Liver (tissue), 9 donors: Measurements from ENCODE around the gene ATP12A. TPM values are rescaled to one million over a fixed set of nuclear protein-coding genes. Genes with fewer than 3 reads are reported as not detected.

Source experiments
- DNase-seq: peaks from one replicate; pipeline ENCODE4 v3.0.0-alpha.2; 2017; ENCODE audit warnings: low spot score
- H3K27ac ChIP-seq, 2 donors: one replicate each; pipeline ENCODE4 v1.7.0; 2013; ENCODE audit warnings: inconsistent platforms in 2 of 2, low read length in 2 of 2, control low read depth in 1 of 2, low read depth in 1 of 2, mild to moderate bottlenecking in 1 of 2
- H3K27me3 ChIP-seq, 4 donors: one replicate each; pipeline versions ENCODE4 v1.6.1 to v1.7.0; 2013; ENCODE audit warnings: low read length in 3 of 4, inconsistent platforms in 1 of 4, mild to moderate bottlenecking in 1 of 4, moderate library complexity in 1 of 4; ENCODE audit not compliant: control insufficient read depth in 4 of 4, insufficient read depth in 4 of 4
- H3K36me3 ChIP-seq, 4 donors: one replicate each; pipeline versions ENCODE4 v1.6.1 to v1.7.0; 2013; ENCODE audit warnings: low read length in 3 of 4, mild to moderate bottlenecking in 3 of 4, low read depth in 1 of 4, moderate library complexity in 1 of 4; ENCODE audit not compliant: control insufficient read depth in 4 of 4, insufficient read depth in 3 of 4
- H3K4me1 ChIP-seq, 4 donors: one replicate each; pipeline versions ENCODE4 v1.6.1 to v1.7.0; 2013; ENCODE audit warnings: low read length in 3 of 4, mild to moderate bottlenecking in 3 of 4, moderate library complexity in 1 of 4; ENCODE audit not compliant: control insufficient read depth in 4 of 4, insufficient read depth in 4 of 4
- H3K4me3 ChIP-seq, 3 donors: one replicate each; pipeline versions ENCODE4 v1.6.1 to v1.7.0; 2013; ENCODE audit warnings: low read length in 3 of 3, control low read depth in 1 of 3, low read depth in 1 of 3, mild to moderate bottlenecking in 1 of 3
- H3K9ac ChIP-seq, 2 donors: one replicate each; pipeline ENCODE4 v1.7.0; 2013; ENCODE audit warnings: low read length in 2 of 2, mild to moderate bottlenecking in 2 of 2, moderate library complexity in 2 of 2, control low read depth in 1 of 2, low read depth in 1 of 2
- H3K9me3 ChIP-seq, 4 donors: one replicate each; pipeline versions ENCODE4 v1.6.1 to v1.7.0; 2013; ENCODE audit warnings: low read length in 3 of 4; ENCODE audit not compliant: control insufficient read depth in 4 of 4
- EGR1 ChIP-seq, 2 donors: IDR thresholded peaks; 2 replicates each; pipeline ENCODE4 v1.6.1; 2016 to 2018; ENCODE audit warnings: antibody characterized with exemption in 2 of 2, low read depth in 2 of 2
- FOXA1 ChIP-seq: IDR thresholded peaks from 2 replicates; pipeline ENCODE4 v1.6.1; 2016; ENCODE audit warnings: antibody characterized with exemption
- FOXA2 ChIP-seq: IDR thresholded peaks from 2 replicates; pipeline ENCODE4 v1.6.1; 2016; ENCODE audit warnings: antibody characterized with exemption
- GABPA ChIP-seq, 2 donors: IDR thresholded peaks in 1 of 2; conservative IDR thresholded peaks in 1 of 2; 2 replicates each; pipeline ENCODE4 v1.6.1; 2016; ENCODE audit warnings: antibody characterized with exemption in 2 of 2, mild to moderate bottlenecking in 1 of 2, moderate library complexity in 1 of 2
- HNF4G ChIP-seq: IDR thresholded peaks from 2 replicates; pipeline ENCODE4 v1.6.1; 2016; ENCODE audit warnings: antibody characterized with exemption
- JUND ChIP-seq, 2 donors: IDR thresholded peaks; 2 replicates each; pipeline ENCODE4 v1.6.1; 2016; ENCODE audit warnings: antibody characterized with exemption in 2 of 2
- NR2F2 ChIP-seq: IDR thresholded peaks from 2 replicates; pipeline ENCODE4 v1.6.1; 2016; ENCODE audit warnings: antibody characterized with exemption
- RAD21 ChIP-seq, 2 donors: IDR thresholded peaks; 2 replicates each; pipeline ENCODE4 v1.6.1; 2016; ENCODE audit warnings: antibody characterized with exemption in 2 of 2, mild to moderate bottlenecking in 2 of 2
- REST ChIP-seq: IDR thresholded peaks from 2 replicates; pipeline ENCODE4 v1.6.1; 2016; ENCODE audit warnings: antibody characterized with exemption, mild to moderate bottlenecking
- RXRA ChIP-seq, 2 donors: IDR thresholded peaks; 2 replicates each; pipeline ENCODE4 v1.6.1; 2017 to 2018; ENCODE audit warnings: antibody characterized with exemption in 2 of 2, mild to moderate bottlenecking in 1 of 2
- SP1 ChIP-seq: IDR thresholded peaks from 2 replicates; pipeline ENCODE4 v1.6.1; 2018; ENCODE audit warnings: antibody characterized with exemption, mild to moderate bottlenecking
- TAF1 ChIP-seq: conservative IDR thresholded peaks from 2 replicates; pipeline ENCODE4 v1.6.1; 2016; ENCODE audit warnings: antibody characterized with exemption, mild to moderate bottlenecking
- YY1 ChIP-seq: IDR thresholded peaks from 2 replicates; pipeline ENCODE4 v1.6.1; 2016; ENCODE audit warnings: antibody characterized with exemption, mild to moderate bottlenecking
- WGBS: extraction: QIAGEN DNeasy Blood & Tissue Kit; methylation state at CpG from one replicate; pipeline ENCODE4 v1.1.7; 2013; 5-methylcytosine and 5-hydroxymethylcytosine counted together
- polyA plus RNA-seq, 2 donors: library from polyadenylated mRNA; stranded (reverse) in 1 of 2; unstranded in 1 of 2; fragments of 200-250 nt in 1 of 2; fragments of >200 nt in 1 of 2; fragmentation: Nextera tagmentation in 1 of 2; extraction: Ambion mirVana in 1 of 2; gene quantifications; one replicate each; pipeline versions ENCODE4 v1.2.1 to v1.2.3, GENCODE V29; 2013 to 2015
- total RNA-seq, 2 donors: library from RNA; depleted of rRNA; stranded (reverse); fragments of >200 nt; gene quantifications; one replicate each; pipeline ENCODE4 v1.2.3, GENCODE V29; 2014
- TF ChIP-seq, protein P1 (sequence below): fragments of 150-350 bp; IDR thresholded peaks from 2 replicates; pipeline ENCODE4 v1.5.1; 2017; ENCODE audit warnings: improper control_type of control experiment, low read depth, low read length; ENCODE audit not compliant: missing input control
- TF ChIP-seq, protein P2 (sequence below): IDR thresholded peaks from 2 replicates; pipeline ENCODE4 v1.6.1; 2016; ENCODE audit warnings: antibody characterized with exemption
- TF ChIP-seq, protein P3 (sequence below): IDR thresholded peaks from 2 replicates; pipeline ENCODE4 v1.6.1; 2016; ENCODE audit warnings: antibody characterized with exemption
- TF ChIP-seq, protein P4 (sequence below): IDR thresholded peaks from 2 replicates; pipeline ENCODE4 v1.6.1; 2016; ENCODE audit warnings: antibody characterized with exemption
- donor health status: healthy.
- donor health status: healthy.
- donor health status: healthy.
- donor health status: healthy.
- donor health status: healthy.

The ATP12A gene
- total and polyA plus RNA-seq, 4 donors: under 0.01 TPM; not detected in 3

- WGBS: 89% methylated on average over 1 of the region's 1 CpG
- Histone ChIP-seq H3K9me3 (no peaks in the 10 kb centered on the region), H3K9ac (no peak overlapping the region), H3K27ac (no peak overlapping the region), H3K27me3 (peaks cover 0 to 2% (median 0%) of the 10 kb centered on the region in 4 donors), H3K36me3 (no peaks in the 10 kb centered on the region), H3K4me1 (no peaks in the 10 kb centered on the region), H3K4me3 (no peak overlapping the region)
- no peak for DNase-seq
- TF ChIP-seq FOXA1 (no peak), GABPA (IDR thresholded peaks at IDR 0.05 in 1 of 2, conservative IDR thresholded peaks at IDR 0.05 in 1 of 2) (no peak), HNF4G (no peak), FOXA2 (no peak), SP1 (no peak), JUND (IDR thresholded peaks at IDR 0.05) (no peak), YY1 (no peak), NR2F2 (no peak), RAD21 (IDR thresholded peaks at IDR 0.05) (no peak), TAF1 (no peak), RXRA (IDR thresholded peaks at IDR 0.05) (no peak), EGR1 (IDR thresholded peaks at IDR 0.05; ENCODE audit: low read depth in 2 of 2) (no peak), REST (no peak)
- TF ChIP-seq, protein P1, sequence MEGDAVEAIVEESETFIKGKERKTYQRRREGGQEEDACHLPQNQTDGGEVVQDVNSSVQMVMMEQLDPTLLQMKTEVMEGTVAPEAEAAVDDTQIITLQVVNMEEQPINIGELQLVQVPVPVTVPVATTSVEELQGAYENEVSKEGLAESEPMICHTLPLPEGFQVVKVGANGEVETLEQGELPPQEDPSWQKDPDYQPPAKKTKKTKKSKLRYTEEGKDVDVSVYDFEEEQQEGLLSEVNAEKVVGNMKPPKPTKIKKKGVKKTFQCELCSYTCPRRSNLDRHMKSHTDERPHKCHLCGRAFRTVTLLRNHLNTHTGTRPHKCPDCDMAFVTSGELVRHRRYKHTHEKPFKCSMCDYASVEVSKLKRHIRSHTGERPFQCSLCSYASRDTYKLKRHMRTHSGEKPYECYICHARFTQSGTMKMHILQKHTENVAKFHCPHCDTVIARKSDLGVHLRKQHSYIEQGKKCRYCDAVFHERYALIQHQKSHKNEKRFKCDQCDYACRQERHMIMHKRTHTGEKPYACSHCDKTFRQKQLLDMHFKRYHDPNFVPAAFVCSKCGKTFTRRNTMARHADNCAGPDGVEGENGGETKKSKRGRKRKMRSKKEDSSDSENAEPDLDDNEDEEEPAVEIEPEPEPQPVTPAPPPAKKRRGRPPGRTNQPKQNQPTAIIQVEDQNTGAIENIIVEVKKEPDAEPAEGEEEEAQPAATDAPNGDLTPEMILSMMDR: no peak
- TF ChIP-seq, protein P2, sequence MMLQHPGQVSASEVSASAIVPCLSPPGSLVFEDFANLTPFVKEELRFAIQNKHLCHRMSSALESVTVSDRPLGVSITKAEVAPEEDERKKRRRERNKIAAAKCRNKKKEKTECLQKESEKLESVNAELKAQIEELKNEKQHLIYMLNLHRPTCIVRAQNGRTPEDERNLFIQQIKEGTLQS: no peak
- TF ChIP-seq, protein P3, sequence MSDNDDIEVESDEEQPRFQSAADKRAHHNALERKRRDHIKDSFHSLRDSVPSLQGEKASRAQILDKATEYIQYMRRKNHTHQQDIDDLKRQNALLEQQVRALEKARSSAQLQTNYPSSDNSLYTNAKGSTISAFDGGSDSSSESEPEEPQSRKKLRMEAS: no peak
- TF ChIP-seq, protein P4, sequence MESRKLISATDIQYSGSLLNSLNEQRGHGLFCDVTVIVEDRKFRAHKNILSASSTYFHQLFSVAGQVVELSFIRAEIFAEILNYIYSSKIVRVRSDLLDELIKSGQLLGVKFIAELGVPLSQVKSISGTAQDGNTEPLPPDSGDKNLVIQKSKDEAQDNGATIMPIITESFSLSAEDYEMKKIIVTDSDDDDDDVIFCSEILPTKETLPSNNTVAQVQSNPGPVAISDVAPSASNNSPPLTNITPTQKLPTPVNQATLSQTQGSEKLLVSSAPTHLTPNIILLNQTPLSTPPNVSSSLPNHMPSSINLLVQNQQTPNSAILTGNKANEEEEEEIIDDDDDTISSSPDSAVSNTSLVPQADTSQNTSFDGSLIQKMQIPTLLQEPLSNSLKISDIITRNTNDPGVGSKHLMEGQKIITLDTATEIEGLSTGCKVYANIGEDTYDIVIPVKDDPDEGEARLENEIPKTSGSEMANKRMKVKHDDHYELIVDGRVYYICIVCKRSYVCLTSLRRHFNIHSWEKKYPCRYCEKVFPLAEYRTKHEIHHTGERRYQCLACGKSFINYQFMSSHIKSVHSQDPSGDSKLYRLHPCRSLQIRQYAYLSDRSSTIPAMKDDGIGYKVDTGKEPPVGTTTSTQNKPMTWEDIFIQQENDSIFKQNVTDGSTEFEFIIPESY: no peak
Observed at GRCh38 chr13:24644036-24644435, 36.2 kb upstream of the ATP12A start.

- Histone ChIP-seq H3K4me1 (no peaks in the 10 kb centered on the region), H3K36me3 (no peaks in the 10 kb centered on the region), H3K9ac (no peak overlapping the region), H3K27me3 (peaks cover 0 to 2% (median 0%) of the 10 kb centered on the region in 4 donors), H3K27ac (no peak overlapping the region), H3K9me3 (no peaks in the 10 kb centered on the region), H3K4me3 (no peak overlapping the region)
- TF ChIP-seq JUND (IDR thresholded peaks at IDR 0.05): no peak
- no peak for TF ChIP-seq RAD21 (IDR thresholded peaks at IDR 0.05)
- TF ChIP-seq, protein P2: no peak
- no peak for TF ChIP-seq REST
- TF ChIP-seq SP1: no peak
- TF ChIP-seq FOXA2: no peak
- TF ChIP-seq, protein P4: no peak
- DNase-seq: no peak
Observed at GRCh38 chr13:24648271-24648670, 31.9 kb upstream of the ATP12A start.
